ENCODE results near the gene CCL28.
"Not testable (repeated sequence)": the region's sequence is repeated elsewhere in the genome, so short reads cannot be mapped to it uniquely, and the experiment has no call there.

Gene CCL28

DNA sequence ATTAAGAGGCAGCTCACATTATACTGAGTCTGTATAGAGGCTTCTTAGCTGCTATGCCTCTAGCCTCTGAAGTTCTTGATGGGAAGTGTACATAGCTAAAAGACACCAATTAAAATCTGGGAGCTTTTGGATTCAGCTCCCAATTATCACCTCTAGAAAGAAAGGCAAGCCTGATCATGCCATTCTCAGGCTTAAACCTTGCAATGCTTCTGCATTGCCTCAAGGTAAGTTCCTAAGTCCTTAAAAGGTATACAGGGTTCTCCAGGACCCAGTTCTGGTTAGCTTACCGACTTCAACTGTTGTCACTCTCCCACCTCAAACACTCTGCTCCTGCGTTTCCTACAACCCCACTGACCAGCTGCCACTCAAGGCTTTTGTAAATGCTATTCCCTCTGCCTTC is 17.5 kb upstream of the CCL28 start:
- H3K4me3 ChIP-seq (ENCODE audit: low read length), result no peak overlapping the region
- no peak for DNase-seq (ENCODE audit: low read depth)
- TF ChIP-seq, protein P1, sequence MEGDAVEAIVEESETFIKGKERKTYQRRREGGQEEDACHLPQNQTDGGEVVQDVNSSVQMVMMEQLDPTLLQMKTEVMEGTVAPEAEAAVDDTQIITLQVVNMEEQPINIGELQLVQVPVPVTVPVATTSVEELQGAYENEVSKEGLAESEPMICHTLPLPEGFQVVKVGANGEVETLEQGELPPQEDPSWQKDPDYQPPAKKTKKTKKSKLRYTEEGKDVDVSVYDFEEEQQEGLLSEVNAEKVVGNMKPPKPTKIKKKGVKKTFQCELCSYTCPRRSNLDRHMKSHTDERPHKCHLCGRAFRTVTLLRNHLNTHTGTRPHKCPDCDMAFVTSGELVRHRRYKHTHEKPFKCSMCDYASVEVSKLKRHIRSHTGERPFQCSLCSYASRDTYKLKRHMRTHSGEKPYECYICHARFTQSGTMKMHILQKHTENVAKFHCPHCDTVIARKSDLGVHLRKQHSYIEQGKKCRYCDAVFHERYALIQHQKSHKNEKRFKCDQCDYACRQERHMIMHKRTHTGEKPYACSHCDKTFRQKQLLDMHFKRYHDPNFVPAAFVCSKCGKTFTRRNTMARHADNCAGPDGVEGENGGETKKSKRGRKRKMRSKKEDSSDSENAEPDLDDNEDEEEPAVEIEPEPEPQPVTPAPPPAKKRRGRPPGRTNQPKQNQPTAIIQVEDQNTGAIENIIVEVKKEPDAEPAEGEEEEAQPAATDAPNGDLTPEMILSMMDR (conservative IDR thresholded peaks at IDR 0.05; ENCODE audit: low read depth, low read length), result no peak

DNA sequence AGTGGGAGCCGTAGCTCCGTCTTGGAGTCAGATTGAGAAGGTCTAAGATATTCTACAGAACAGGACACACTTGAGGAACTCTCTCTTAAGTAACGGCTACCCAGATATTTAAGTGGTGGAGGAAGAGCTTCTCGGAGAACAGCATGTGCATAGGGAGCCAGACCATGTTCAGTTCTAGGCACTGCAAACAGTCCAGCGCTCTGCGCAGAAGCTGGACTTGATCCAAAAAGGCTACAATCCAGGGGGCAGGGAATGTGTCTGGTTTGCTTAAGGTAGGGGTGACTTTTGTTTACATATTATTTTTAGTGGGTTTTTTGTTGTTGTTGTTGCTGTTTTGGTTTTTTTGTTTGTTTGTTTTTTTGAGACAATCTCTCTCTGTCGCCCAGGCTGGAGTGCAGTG is 16.8 kb upstream of the CCL28 start:
- TF ChIP-seq, protein P1 (conservative IDR thresholded peaks at IDR 0.05; ENCODE audit: low read depth, low read length), result no peak
- H3K4me3 ChIP-seq (ENCODE audit: low read length), result no peak overlapping the region
- DNase-seq (ENCODE audit: low read depth), result no peak

DNA sequence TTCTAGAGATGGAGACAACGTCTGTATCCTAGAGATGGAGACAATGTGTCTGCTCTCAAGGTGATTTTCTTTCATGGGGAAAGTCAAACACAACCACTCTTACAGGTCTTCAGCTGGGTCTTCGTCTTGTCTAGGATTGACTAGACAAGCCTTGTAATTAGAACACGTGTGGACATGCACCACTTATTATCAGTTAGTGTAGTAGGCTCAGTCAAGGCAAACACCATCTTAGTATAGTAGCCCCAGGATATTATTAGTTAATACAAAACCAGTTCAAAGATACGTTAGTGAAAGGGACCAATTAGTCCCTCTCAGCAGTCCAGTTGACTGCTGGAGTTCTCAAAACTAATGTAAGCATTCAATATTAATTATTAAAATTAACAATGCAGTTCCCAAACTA is 15.1 kb upstream of the CCL28 start:
- no peak overlapping the region for H3K4me3 ChIP-seq (ENCODE audit: low read length)
- TF ChIP-seq, protein P1 (conservative IDR thresholded peaks at IDR 0.05; ENCODE audit: low read depth, low read length), result no peak
- no peak for DNase-seq (ENCODE audit: low read depth)

DNA sequence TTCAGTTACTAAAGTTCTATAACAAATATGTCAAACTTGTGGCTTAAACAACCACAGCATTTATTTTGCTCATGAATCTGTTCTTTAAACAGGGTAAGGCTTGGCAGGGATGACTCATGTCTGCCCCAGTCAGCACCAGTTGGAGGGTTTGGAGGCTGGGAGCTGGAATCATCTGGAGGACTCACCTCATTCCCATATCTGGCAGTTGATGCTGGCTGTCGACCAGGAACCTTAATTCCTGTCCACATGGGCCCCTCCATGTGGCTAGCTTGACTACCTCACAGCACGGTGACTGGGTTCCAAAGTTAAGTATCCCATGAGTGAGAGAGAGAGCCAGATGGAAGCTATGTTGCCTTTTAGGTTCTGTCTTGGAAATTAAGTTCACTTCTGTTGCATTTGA is 13.8 kb upstream of the CCL28 start:
- DNase-seq (ENCODE audit: low read depth), result peak; percentile 92
- H3K4me3 ChIP-seq (ENCODE audit: low read length), result no peak overlapping the region
- TF ChIP-seq, protein P1 (conservative IDR thresholded peaks at IDR 0.05; ENCODE audit: low read depth, low read length), result no peak

DNA sequence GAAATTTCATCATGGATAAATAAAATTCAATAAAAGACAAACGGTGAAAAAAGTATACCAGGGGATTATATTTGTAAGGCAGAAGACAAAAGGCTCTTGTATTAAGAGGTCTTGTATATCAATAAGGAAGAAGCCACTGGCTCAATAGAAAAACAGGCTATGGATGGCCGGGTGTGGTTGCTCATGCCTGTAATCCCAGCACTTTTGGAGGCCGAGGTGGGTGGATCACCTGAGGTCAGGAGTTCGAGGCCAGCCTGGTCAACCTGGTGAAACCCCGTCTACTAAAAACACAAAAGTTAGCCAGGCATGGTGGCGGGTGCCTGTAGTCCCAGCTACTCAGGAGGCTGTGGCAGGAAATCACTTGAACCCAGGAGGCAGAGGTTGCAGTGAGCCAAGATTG is 10.9 kb upstream of the CCL28 start:
- H3K4me3 ChIP-seq (ENCODE audit: low read length); DNase-seq (ENCODE audit: low read depth): not testable (repeated sequence)

DNA sequence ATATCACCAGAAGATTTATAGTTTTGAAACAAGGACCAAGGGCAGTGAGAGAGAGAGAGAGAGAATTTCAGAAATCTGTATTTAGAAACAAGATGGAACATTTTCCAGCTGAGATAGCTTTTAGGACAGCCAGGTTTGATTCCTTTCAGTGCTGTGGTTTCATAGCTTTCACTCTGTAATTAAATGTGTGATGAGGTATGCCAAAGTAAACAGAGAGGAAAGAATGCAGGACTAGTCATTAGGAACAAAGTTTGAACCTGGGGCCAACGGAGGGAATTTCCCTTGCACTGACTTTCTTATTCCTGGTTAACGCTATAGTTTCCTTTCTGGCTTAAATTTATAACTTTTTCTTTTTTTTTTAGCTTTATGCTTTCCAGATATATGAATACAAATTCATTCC is 10.0 kb upstream of the CCL28 start:
- DNase-seq (ENCODE audit: low read depth), result peak; percentile 55
- TF ChIP-seq, protein P1 (conservative IDR thresholded peaks at IDR 0.05; ENCODE audit: low read depth, low read length), result no peak
- no peak overlapping the region for H3K4me3 ChIP-seq (ENCODE audit: low read length)

DNA sequence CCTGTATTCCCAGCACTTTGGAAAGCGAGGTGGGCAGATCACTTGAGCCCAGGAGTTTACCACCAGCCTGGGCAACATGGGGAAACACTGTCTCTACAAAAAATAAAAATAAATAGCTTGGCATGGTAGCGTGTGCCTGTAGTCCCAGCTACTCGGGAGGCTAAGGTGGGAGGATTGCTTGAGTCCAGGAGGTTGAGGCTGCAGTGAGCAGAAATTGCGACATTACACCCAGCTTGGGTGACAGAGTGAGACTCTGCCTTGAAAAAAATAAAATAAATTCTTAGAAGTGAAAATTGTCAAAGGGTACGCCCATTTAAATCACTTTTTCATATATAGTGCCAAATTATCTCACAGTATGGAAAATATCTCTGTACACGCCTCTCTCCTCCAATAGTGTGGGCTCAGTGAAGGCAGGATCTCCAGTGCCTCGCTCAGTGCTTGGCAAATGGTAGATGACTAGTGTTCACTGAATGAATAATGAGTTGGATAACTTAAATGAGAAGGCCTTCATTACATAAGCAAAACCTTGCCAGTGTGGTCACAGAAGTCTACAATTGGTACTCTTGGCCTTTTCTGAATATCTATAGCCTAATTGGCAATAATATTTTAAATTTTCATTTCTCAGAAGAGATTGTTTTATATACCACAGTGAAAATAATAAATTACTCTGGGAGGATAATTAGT is 9.4 kb upstream of the CCL28 start:
- H3K4me3 ChIP-seq (ENCODE audit: low read length), result no peak overlapping the region
- DNase-seq (ENCODE audit: low read depth), result no peak
- TF ChIP-seq, protein P1 (conservative IDR thresholded peaks at IDR 0.05; ENCODE audit: low read depth, low read length), result no peak

All from retinal pigment epithelial cell (primary cell).